H9 (cell line): Measurements from ENCODE around the gene CNGB1. TPM values are rescaled to one million over a fixed set of nuclear protein-coding genes. Genes with fewer than 3 reads are reported as not detected.

Experiments
- DNase-seq: peaks from one replicate; pipeline ENCODE4 v3.0.0-alpha.2; 2017
- H2AFZ ChIP-seq: one replicate; pipeline ENCODE4 v1.6.1; 2013; ENCODE audit warnings: mild to moderate bottlenecking, low read length, control low read depth, moderate library complexity
- H2AK5ac ChIP-seq: 2 replicates; pipeline ENCODE4 v1.6.1; 2013; ENCODE audit warnings: low read length, control low read depth, mixed read lengths; ENCODE audit not compliant: insufficient read length
- H2BK120ac ChIP-seq: one replicate; pipeline ENCODE4 v1.6.1; 2013; ENCODE audit warnings: low read depth, mild to moderate bottlenecking, low read length, control low read depth, inconsistent platforms; ENCODE audit not compliant: poor library complexity, severe bottlenecking
- H2BK12ac ChIP-seq: 2 replicates; pipeline ENCODE4 v1.6.1; 2013; ENCODE audit warnings: low read length, control low read depth, mixed read lengths, low read depth; ENCODE audit not compliant: insufficient read length
- H2BK15ac ChIP-seq: 2 replicates; pipeline ENCODE4 v1.6.1; 2013; ENCODE audit warnings: low read depth, low read length, control low read depth
- H2BK20ac ChIP-seq: one replicate; pipeline ENCODE4 v1.6.1; 2013; ENCODE audit warnings: low read depth, mild to moderate bottlenecking, low read length, control low read depth, inconsistent platforms; ENCODE audit not compliant: poor library complexity, severe bottlenecking
- H2BK5ac ChIP-seq: 2 replicates; pipeline ENCODE4 v1.6.1; 2013; ENCODE audit warnings: low read length, control low read depth, mixed read lengths; ENCODE audit not compliant: insufficient read length
- H3K14ac ChIP-seq: 2 replicates; pipeline ENCODE4 v1.6.1; 2013; ENCODE audit warnings: low read length, control low read depth; ENCODE audit not compliant: insufficient read depth
- H3K18ac ChIP-seq: 2 replicates; pipeline ENCODE4 v1.6.1; 2013; ENCODE audit warnings: low read depth, mild to moderate bottlenecking, mixed read lengths, low read length, control low read depth; ENCODE audit not compliant: insufficient read length
- H3K23ac ChIP-seq: 2 replicates; pipeline ENCODE4 v1.6.1; 2013; ENCODE audit warnings: low read length, control low read depth, mixed read lengths, low read depth; ENCODE audit not compliant: insufficient read length
- H3K23me2 ChIP-seq: 2 replicates; pipeline ENCODE4 v1.6.1; 2013; ENCODE audit warnings: low read depth, mild to moderate bottlenecking, mixed read lengths, low read length, control low read depth; ENCODE audit not compliant: insufficient read length, poor library complexity, severe bottlenecking
- H3K27ac ChIP-seq: 2 replicates; pipeline ENCODE4 v1.5.1; 2013; ENCODE audit warnings: low read length, control low read depth, mixed read lengths, low read depth; ENCODE audit not compliant: insufficient read length
- H3K27me3 ChIP-seq: 2 replicates; pipeline ENCODE4 v1.6.1; 2013; ENCODE audit warnings: low read length, control low read depth, inconsistent platforms; ENCODE audit not compliant: insufficient read depth
- H3K4ac ChIP-seq: 2 replicates; pipeline ENCODE4 v1.6.1; 2013; ENCODE audit warnings: low read depth, mild to moderate bottlenecking, control low read depth, inconsistent platforms, low read length, moderate library complexity
- H3K4me1 ChIP-seq: 2 replicates; pipeline ENCODE4 v1.6.1; 2013; ENCODE audit warnings: low read length, control low read depth, inconsistent platforms; ENCODE audit not compliant: insufficient read depth
- H3K4me2 ChIP-seq: 2 replicates; pipeline ENCODE4 v1.6.1; 2013; ENCODE audit warnings: low read length, control low read depth, mixed read lengths; ENCODE audit not compliant: insufficient read length, insufficient read depth
- H3K56ac ChIP-seq: 2 replicates; pipeline ENCODE4 v1.6.1; 2013; ENCODE audit warnings: low read depth, mild to moderate bottlenecking, mixed read lengths, low read length, control low read depth; ENCODE audit not compliant: insufficient read length
- H3K79me1 ChIP-seq: 2 replicates; pipeline ENCODE4 v1.6.1; 2013; ENCODE audit warnings: low read depth, mild to moderate bottlenecking, moderate library complexity, low read length, control low read depth, inconsistent platforms; ENCODE audit not compliant: insufficient read depth, poor library complexity, severe bottlenecking
- H3K79me2 ChIP-seq: 2 replicates; pipeline ENCODE4 v1.6.1; 2013; ENCODE audit warnings: low read length, control low read depth, inconsistent platforms; ENCODE audit not compliant: insufficient read depth
- H3K9ac ChIP-seq: 2 replicates; pipeline ENCODE4 v1.6.1; 2013; ENCODE audit warnings: low read length, control low read depth, mixed read lengths; ENCODE audit not compliant: insufficient read length; ENCODE audit errors: extremely low read depth
- H3K9me3 ChIP-seq: one replicate; pipeline ENCODE4 v1.6.1; 2013; ENCODE audit warnings: low read depth, low read length, inconsistent platforms; ENCODE audit not compliant: control insufficient read depth
- H3T11ph ChIP-seq: one replicate; pipeline ENCODE4 v1.6.1; 2013; ENCODE audit warnings: mild to moderate bottlenecking, low read length, control low read depth, inconsistent platforms
- H4K20me1 ChIP-seq: one replicate; pipeline ENCODE4 v1.6.1; 2013; ENCODE audit not compliant: control insufficient read depth, insufficient read length, insufficient read depth
- H4K5ac ChIP-seq: 2 replicates; pipeline ENCODE4 v1.6.1; 2013; ENCODE audit warnings: low read depth, mild to moderate bottlenecking, mixed read lengths, low read length, control low read depth; ENCODE audit not compliant: insufficient read length
- H4K8ac ChIP-seq: replicated peaks from 2 replicates; pipeline ENCODE4 v1.6.1; 2013; ENCODE audit warnings: low read length, control low read depth, mixed read lengths, low read depth; ENCODE audit not compliant: insufficient read length
- H4K91ac ChIP-seq: 2 replicates; pipeline ENCODE4 v1.6.1; 2013; ENCODE audit warnings: low read depth, mild to moderate bottlenecking, moderate library complexity, mixed read lengths, low read length, control low read depth; ENCODE audit not compliant: insufficient read length
- H3K27ac Mint-ChIP-seq, 3 experiments: 2 replicates in 2 of 3; 3 replicates in 1 of 3; pipeline ENCODE4 v1.8.0; 2020 to 2021; ENCODE audit warnings: mixed read lengths in 3 of 3, mild to moderate bottlenecking in 1 of 3, moderate library complexity in 1 of 3
- H3K27me3 Mint-ChIP-seq: 2 replicates; pipeline ENCODE4 v1.8.0; 2021; ENCODE audit warnings: low read depth, mild to moderate bottlenecking, moderate library complexity, mixed read lengths
- H3K36me3 Mint-ChIP-seq, 3 experiments: 2 replicates in 2 of 3; 3 replicates in 1 of 3; pipeline ENCODE4 v1.8.0; 2020 to 2021; ENCODE audit warnings: low read depth in 3 of 3, mixed read lengths in 3 of 3; ENCODE audit not compliant: insufficient read depth in 1 of 3
- H3K4me1 Mint-ChIP-seq, 2 experiments: 2 replicates each; pipeline ENCODE4 v1.8.0; 2020; ENCODE audit warnings: mixed read lengths in 2 of 2
- H3K4me3 Mint-ChIP-seq, 2 experiments: 2 replicates in 1 of 2; 3 replicates in 1 of 2; pipeline ENCODE4 v1.8.0; 2020 to 2021; ENCODE audit warnings: mild to moderate bottlenecking in 2 of 2, mixed read lengths in 2 of 2, moderate library complexity in 1 of 2
- H3K9me3 Mint-ChIP-seq, 2 experiments: 2 replicates in 1 of 2; 3 replicates in 1 of 2; pipeline ENCODE4 v1.8.0; 2020; ENCODE audit warnings: mild to moderate bottlenecking in 2 of 2, mixed read lengths in 2 of 2, moderate library complexity in 1 of 2
- CTCF ChIP-seq: fragments of 200-600 bp; sonication (generic); conservative IDR thresholded peaks from 3 replicates; pipeline ENCODE4 v1.8.0; 2021; ENCODE audit warnings: antibody characterized with exemption, mild to moderate bottlenecking
- WGBS: extraction: QIAGEN DNeasy Blood & Tissue Kit; methylation state at CpG from one replicate; pipeline ENCODE4 v1.1.7; 2013; ENCODE audit warnings: missing lambda C conversion rate, low lambda C conversion rate, mixed read lengths; ENCODE audit not compliant: insufficient read length; ENCODE audit errors: extremely low coverage; 5-methylcytosine and 5-hydroxymethylcytosine counted together
- total RNA-seq: library from RNA; stranded (reverse); gene quantifications from 2 replicates; pipeline ENCODE4 v1.2.1, GENCODE V29; 2021

The CNGB1 gene
- total RNA-seq, 1 experiment from 2014 or later = not detected

- H3K9me3 Mint-ChIP-seq = no peaks in the 10 kb centered on the region
- H3K18ac ChIP-seq = no peak overlapping the region
- H3K9me3 ChIP-seq = no peaks in the 10 kb centered on the region
- no peak overlapping the region for H2AK5ac ChIP-seq
- no peak overlapping the region for H3K4ac ChIP-seq
- WGBS = no CpG with 5 or more reads among the region's 1 CpG
- no peak overlapping the region for H2BK120ac ChIP-seq
- no peaks in the 10 kb centered on the region for H3K79me2 ChIP-seq
- no peak overlapping the region for H3K27ac ChIP-seq
- no peaks in the 10 kb centered on the region for H3K27me3 ChIP-seq
- H3K23me2 ChIP-seq = no peaks in the 10 kb centered on the region
- no peaks in the 10 kb centered on the region for H3K36me3 Mint-ChIP-seq
- no peak for TF ChIP-seq CTCF
- no peak overlapping the region for H3K56ac ChIP-seq
- H3K14ac ChIP-seq = no peak overlapping the region
- no peak overlapping the region for H4K8ac ChIP-seq
- no peak overlapping the region for H3K9ac ChIP-seq
- H2AFZ ChIP-seq = no peak overlapping the region
- no peak overlapping the region for H2BK15ac ChIP-seq
- no peak overlapping the region for H3K4me3 Mint-ChIP-seq
- H3K79me1 ChIP-seq = no peaks in the 10 kb centered on the region
- H3T11ph ChIP-seq = no peak overlapping the region
- no peak overlapping the region for H4K5ac ChIP-seq
- no peak overlapping the region for H3K23ac ChIP-seq
- no peak overlapping the region for H4K91ac ChIP-seq
- H2BK12ac ChIP-seq = no peak overlapping the region
- DNase-seq = no peak
- H2BK5ac ChIP-seq = no peak overlapping the region
- H3K27me3 Mint-ChIP-seq = peaks cover 4% of the 10 kb centered on the region
- no peak overlapping the region for H3K4me2 ChIP-seq
- H2BK20ac ChIP-seq = no peak overlapping the region
- peaks cover 6 to 16% of the 10 kb centered on the region in 2 experiments for H3K4me1 Mint-ChIP-seq
- H3K27ac Mint-ChIP-seq = peak overlapping the region in 2 of 3 experiments; percentile 9 to 34; a peak in 2 of 7 replicates
- no peaks in the 10 kb centered on the region for H4K20me1 ChIP-seq
- no peaks in the 10 kb centered on the region for H3K4me1 ChIP-seq
These were observed 920 bp upstream of the CNGB1 start for GRCh38 chr16:57971848-57972247.
